Measurements from ENCODE around the gene EML1. TPM values are rescaled to one million over a fixed set of nuclear protein-coding genes. Genes with fewer than 3 reads are reported as not detected.

The EML1 gene
- total and polyA plus RNA-seq, 2 experiments from 2014 or later = 16.6 to 16.9 TPM

DNA sequence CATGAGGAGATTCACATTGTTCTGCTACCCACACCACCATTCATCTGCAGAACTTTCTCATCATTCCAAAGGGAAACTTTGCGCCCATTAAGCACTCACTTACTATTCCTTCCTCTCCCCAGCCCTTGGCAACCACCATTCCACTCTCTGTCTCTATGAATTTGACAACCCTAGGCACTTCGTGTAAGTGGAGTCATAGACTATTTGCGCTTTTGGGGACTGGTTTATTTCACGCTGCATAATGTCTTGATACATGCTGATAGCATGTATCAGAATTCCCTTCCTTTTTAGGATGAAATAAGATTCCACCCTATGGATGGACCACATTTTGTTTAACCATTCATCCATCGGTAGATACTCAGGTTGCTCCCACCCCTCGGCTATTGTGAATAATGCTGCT is 4.5 kb upstream of the EML1 start:
- H3K9me3 ChIP-seq (ENCODE audit: low read depth) = no peaks in the 10 kb centered on the region
- no peaks in the 10 kb centered on the region for H3K4me1 ChIP-seq (ENCODE audit: low read depth)
- DNase-seq (ENCODE audit: low read depth in 1 of 2, low spot score in 1 of 2) = no peak
- H3K27ac ChIP-seq = no peak overlapping the region
- no peak overlapping the region for H3K4me3 ChIP-seq
- H3K36me3 ChIP-seq = no peaks in the 10 kb centered on the region
- H3K27me3 ChIP-seq = peaks cover 34% of the 10 kb centered on the region
- TF ChIP-seq, protein P1, sequence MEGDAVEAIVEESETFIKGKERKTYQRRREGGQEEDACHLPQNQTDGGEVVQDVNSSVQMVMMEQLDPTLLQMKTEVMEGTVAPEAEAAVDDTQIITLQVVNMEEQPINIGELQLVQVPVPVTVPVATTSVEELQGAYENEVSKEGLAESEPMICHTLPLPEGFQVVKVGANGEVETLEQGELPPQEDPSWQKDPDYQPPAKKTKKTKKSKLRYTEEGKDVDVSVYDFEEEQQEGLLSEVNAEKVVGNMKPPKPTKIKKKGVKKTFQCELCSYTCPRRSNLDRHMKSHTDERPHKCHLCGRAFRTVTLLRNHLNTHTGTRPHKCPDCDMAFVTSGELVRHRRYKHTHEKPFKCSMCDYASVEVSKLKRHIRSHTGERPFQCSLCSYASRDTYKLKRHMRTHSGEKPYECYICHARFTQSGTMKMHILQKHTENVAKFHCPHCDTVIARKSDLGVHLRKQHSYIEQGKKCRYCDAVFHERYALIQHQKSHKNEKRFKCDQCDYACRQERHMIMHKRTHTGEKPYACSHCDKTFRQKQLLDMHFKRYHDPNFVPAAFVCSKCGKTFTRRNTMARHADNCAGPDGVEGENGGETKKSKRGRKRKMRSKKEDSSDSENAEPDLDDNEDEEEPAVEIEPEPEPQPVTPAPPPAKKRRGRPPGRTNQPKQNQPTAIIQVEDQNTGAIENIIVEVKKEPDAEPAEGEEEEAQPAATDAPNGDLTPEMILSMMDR (IDR thresholded peaks at IDR 0.05; ENCODE audit: low read depth, low read length) = no peak

GRCh38 chr14:99789581-99789980 is 3.6 kb upstream of the EML1 start:
- no peak overlapping the region for H3K4me3 ChIP-seq
- peaks cover 6% of the 10 kb centered on the region for H3K4me1 ChIP-seq (ENCODE audit: low read depth)
- no peaks in the 10 kb centered on the region for H3K9me3 ChIP-seq (ENCODE audit: low read depth)
- H3K36me3 ChIP-seq = no peaks in the 10 kb centered on the region
- peaks cover 33% of the 10 kb centered on the region for H3K27me3 ChIP-seq
- H3K27ac ChIP-seq = no peak overlapping the region
- DNase-seq (ENCODE audit: low read depth in 1 of 2, low spot score in 1 of 2) = no peak
- TF ChIP-seq, protein P1 (IDR thresholded peaks at IDR 0.05; ENCODE audit: low read depth, low read length) = no peak

- DNase-seq (ENCODE audit: low read depth in 1 of 2, low spot score in 1 of 2) = no peak
- Histone ChIP-seq H3K27me3 (peaks cover 33% of the 10 kb centered on the region), H3K36me3 (no peaks in the 10 kb centered on the region), H3K9me3 (ENCODE audit: low read depth) (no peaks in the 10 kb centered on the region), H3K27ac (no peak overlapping the region), H3K4me1 (ENCODE audit: low read depth) (peaks cover 7% of the 10 kb centered on the region), H3K4me3 (no peak overlapping the region)
- TF ChIP-seq, protein P1 (IDR thresholded peaks at IDR 0.05; ENCODE audit: low read depth, low read length) = no peak
Observed at GRCh38 chr14:99790201-99790977, 2.8 kb upstream of the EML1 start.

GRCh38 chr14:99790978-99791376 is 2.2 kb upstream of the EML1 start:
- DNase-seq (ENCODE audit: low read depth in 1 of 2, low spot score in 1 of 2) = no peak
- H3K4me1 ChIP-seq (ENCODE audit: low read depth) = peaks cover 7% of the 10 kb centered on the region
- H3K27me3 ChIP-seq = peaks cover 33% of the 10 kb centered on the region
- H3K9me3 ChIP-seq (ENCODE audit: low read depth) = no peaks in the 10 kb centered on the region
- no peak overlapping the region for H3K27ac ChIP-seq
- no peaks in the 10 kb centered on the region for H3K36me3 ChIP-seq
- no peak overlapping the region for H3K4me3 ChIP-seq
- TF ChIP-seq, protein P1 (IDR thresholded peaks at IDR 0.05; ENCODE audit: low read depth, low read length) = no peak

DNA sequence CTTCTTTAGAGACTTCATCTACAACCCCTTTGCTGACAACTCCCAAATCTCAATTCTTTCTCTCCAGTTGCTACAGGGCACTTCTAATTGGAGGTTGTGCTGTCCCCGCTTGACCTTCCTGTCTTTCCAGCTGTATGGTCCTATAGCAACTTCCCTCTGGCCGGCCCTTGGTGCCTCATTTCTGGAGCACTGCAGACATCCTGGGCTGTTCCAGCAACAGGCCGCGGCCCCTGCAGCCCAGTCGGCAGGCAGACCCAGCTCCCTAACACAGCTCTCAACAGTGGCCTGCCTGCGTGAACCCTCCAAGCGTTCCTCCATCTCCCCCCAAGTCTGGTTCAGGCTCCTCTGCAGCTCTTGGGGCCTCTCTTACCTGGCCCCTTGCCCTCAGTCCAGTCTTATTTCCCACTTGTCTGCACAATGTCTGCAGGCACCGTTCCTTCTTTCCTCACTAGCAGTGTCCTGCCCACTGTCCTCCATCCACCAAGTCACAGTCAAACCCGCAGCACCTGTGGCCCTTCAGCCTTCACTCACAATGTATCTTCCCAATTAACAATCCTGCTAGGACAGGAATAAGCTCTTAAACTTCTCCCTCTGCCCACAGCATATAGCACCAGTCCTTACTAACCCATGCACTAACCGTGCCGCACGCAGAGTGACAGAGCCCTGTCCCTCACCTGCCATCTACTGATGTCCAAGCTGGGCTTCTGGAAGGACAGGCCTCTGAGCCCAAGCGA is 1.6 kb upstream of the EML1 start:
- DNase-seq (ENCODE audit: low read depth in 1 of 2, low spot score in 1 of 2) = peak in 1 of 2 donors; percentile 26
- Histone ChIP-seq H3K9me3 (ENCODE audit: low read depth) (no peaks in the 10 kb centered on the region), H3K27me3 (peaks cover 26% of the 10 kb centered on the region), H3K4me3 (no peak overlapping the region), H3K36me3 (no peaks in the 10 kb centered on the region), H3K27ac (no peak overlapping the region), H3K4me1 (ENCODE audit: low read depth) (peaks cover 7% of the 10 kb centered on the region)
- TF ChIP-seq, protein P1 (IDR thresholded peaks at IDR 0.05; ENCODE audit: low read depth, low read length) = no peak
